Measurements from ENCODE around the gene FUT8.
A peak's percentile ranks its signal among the peaks of the same experiment; 100 is the strongest.
"Not testable (repeated sequence)": the region's sequence is repeated elsewhere in the genome, so short reads cannot be mapped to it uniquely, and the experiment has no call there.

FUT8 gene

GRCh38 chr14:65419593-65420252, 7.2 kb downstream of the FUT8 start:
- no peak for DNase-seq

- DNase-seq, result peak in 1 of 2 experiments; percentile 33
Observed at GRCh38 chr14:65421201-65421981, 8.9 kb downstream of the FUT8 start.

GRCh38 chr14:65422088-65422834, 9.7 kb downstream of the FUT8 start:
- no peak for DNase-seq

- no peak for DNase-seq
Observed at GRCh38 chr14:65423982-65424381, 11.5 kb downstream of the FUT8 start.

GRCh38 chr14:65424531-65424930, 12.0 kb downstream of the FUT8 start:
- DNase-seq, result no peak

- DNase-seq, result no peak
Observed at GRCh38 chr14:65425885-65426284, 13.4 kb downstream of the FUT8 start.

GRCh38 chr14:65426902-65427301, 14.4 kb downstream of the FUT8 start:
- DNase-seq, result not testable (repeated sequence)

- DNase-seq, result no peak
Observed at GRCh38 chr14:65428691-65429090, 16.2 kb downstream of the FUT8 start.

- no peak for DNase-seq
Observed at GRCh38 chr14:65429757-65430156, 17.2 kb downstream of the FUT8 start.

- no peak for DNase-seq
Observed at GRCh38 chr14:65431245-65431644, 18.7 kb downstream of the FUT8 start.

GRCh38 chr14:65431951-65432350, 19.4 kb downstream of the FUT8 start:
- no peak for DNase-seq

- no peak for DNase-seq
Observed at GRCh38 chr14:65432361-65432948, 19.9 kb downstream of the FUT8 start.

GRCh38 chr14:65433157-65433556, 20.6 kb downstream of the FUT8 start:
- DNase-seq, result no peak

GRCh38 chr14:65433646-65434045, 21.1 kb downstream of the FUT8 start:
- no peak for DNase-seq

GRCh38 chr14:65434216-65434850, 21.8 kb downstream of the FUT8 start:
- DNase-seq, result no peak

GRCh38 chr14:65438266-65438933, 25.9 kb downstream of the FUT8 start:
- no peak for DNase-seq

- no peak for DNase-seq
Observed at GRCh38 chr14:65439117-65439516, 26.6 kb downstream of the FUT8 start.

GRCh38 chr14:65440230-65440629, 27.7 kb downstream of the FUT8 start:
- no peak for DNase-seq

- DNase-seq, result no peak
Observed at GRCh38 chr14:65444230-65444629, 31.7 kb downstream of the FUT8 start.

- no peak for DNase-seq
Observed at GRCh38 chr14:65446159-65446558, 33.6 kb downstream of the FUT8 start.

- DNase-seq, result no peak
Observed at GRCh38 chr14:65449647-65450046, 37.1 kb downstream of the FUT8 start.

- DNase-seq, result no peak
Observed at GRCh38 chr14:65453807-65454480, 41.4 kb downstream of the FUT8 start.
